H9 (cell line): ENCODE results near the gene CFAP57. TPM values are rescaled to one million over a fixed set of nuclear protein-coding genes. Genes with fewer than 3 reads are reported as not detected.

Experiments used
- DNase-seq: peaks from one replicate; pipeline ENCODE4 v3.0.0-alpha.2; 2017
- H2AFZ ChIP-seq: one replicate; pipeline ENCODE4 v1.6.1; 2013; ENCODE audit warnings: mild to moderate bottlenecking, low read length, control low read depth, moderate library complexity
- H2AK5ac ChIP-seq: 2 replicates; pipeline ENCODE4 v1.6.1; 2013; ENCODE audit warnings: low read length, control low read depth, mixed read lengths; ENCODE audit not compliant: insufficient read length
- H2BK120ac ChIP-seq: one replicate; pipeline ENCODE4 v1.6.1; 2013; ENCODE audit warnings: low read depth, mild to moderate bottlenecking, low read length, control low read depth, inconsistent platforms; ENCODE audit not compliant: poor library complexity, severe bottlenecking
- H2BK12ac ChIP-seq: 2 replicates; pipeline ENCODE4 v1.6.1; 2013; ENCODE audit warnings: low read length, control low read depth, mixed read lengths, low read depth; ENCODE audit not compliant: insufficient read length
- H2BK15ac ChIP-seq: 2 replicates; pipeline ENCODE4 v1.6.1; 2013; ENCODE audit warnings: low read depth, low read length, control low read depth
- H2BK20ac ChIP-seq: one replicate; pipeline ENCODE4 v1.6.1; 2013; ENCODE audit warnings: low read depth, mild to moderate bottlenecking, low read length, control low read depth, inconsistent platforms; ENCODE audit not compliant: poor library complexity, severe bottlenecking
- H2BK5ac ChIP-seq: 2 replicates; pipeline ENCODE4 v1.6.1; 2013; ENCODE audit warnings: low read length, control low read depth, mixed read lengths; ENCODE audit not compliant: insufficient read length
- H3K14ac ChIP-seq: 2 replicates; pipeline ENCODE4 v1.6.1; 2013; ENCODE audit warnings: low read length, control low read depth; ENCODE audit not compliant: insufficient read depth
- H3K18ac ChIP-seq: 2 replicates; pipeline ENCODE4 v1.6.1; 2013; ENCODE audit warnings: low read depth, mild to moderate bottlenecking, mixed read lengths, low read length, control low read depth; ENCODE audit not compliant: insufficient read length
- H3K23ac ChIP-seq: 2 replicates; pipeline ENCODE4 v1.6.1; 2013; ENCODE audit warnings: low read length, control low read depth, mixed read lengths, low read depth; ENCODE audit not compliant: insufficient read length
- H3K23me2 ChIP-seq: 2 replicates; pipeline ENCODE4 v1.6.1; 2013; ENCODE audit warnings: low read depth, mild to moderate bottlenecking, mixed read lengths, low read length, control low read depth; ENCODE audit not compliant: insufficient read length, poor library complexity, severe bottlenecking
- H3K27ac ChIP-seq: 2 replicates; pipeline ENCODE4 v1.5.1; 2013; ENCODE audit warnings: low read length, control low read depth, mixed read lengths, low read depth; ENCODE audit not compliant: insufficient read length
- H3K27me3 ChIP-seq: 2 replicates; pipeline ENCODE4 v1.6.1; 2013; ENCODE audit warnings: low read length, control low read depth, inconsistent platforms; ENCODE audit not compliant: insufficient read depth
- H3K4ac ChIP-seq: 2 replicates; pipeline ENCODE4 v1.6.1; 2013; ENCODE audit warnings: low read depth, mild to moderate bottlenecking, control low read depth, inconsistent platforms, low read length, moderate library complexity
- H3K4me1 ChIP-seq: 2 replicates; pipeline ENCODE4 v1.6.1; 2013; ENCODE audit warnings: low read length, control low read depth, inconsistent platforms; ENCODE audit not compliant: insufficient read depth
- H3K4me2 ChIP-seq: 2 replicates; pipeline ENCODE4 v1.6.1; 2013; ENCODE audit warnings: low read length, control low read depth, mixed read lengths; ENCODE audit not compliant: insufficient read length, insufficient read depth
- H3K56ac ChIP-seq: 2 replicates; pipeline ENCODE4 v1.6.1; 2013; ENCODE audit warnings: low read depth, mild to moderate bottlenecking, mixed read lengths, low read length, control low read depth; ENCODE audit not compliant: insufficient read length
- H3K79me1 ChIP-seq: 2 replicates; pipeline ENCODE4 v1.6.1; 2013; ENCODE audit warnings: low read depth, mild to moderate bottlenecking, moderate library complexity, low read length, control low read depth, inconsistent platforms; ENCODE audit not compliant: insufficient read depth, poor library complexity, severe bottlenecking
- H3K79me2 ChIP-seq: 2 replicates; pipeline ENCODE4 v1.6.1; 2013; ENCODE audit warnings: low read length, control low read depth, inconsistent platforms; ENCODE audit not compliant: insufficient read depth
- H3K9ac ChIP-seq: 2 replicates; pipeline ENCODE4 v1.6.1; 2013; ENCODE audit warnings: low read length, control low read depth, mixed read lengths; ENCODE audit not compliant: insufficient read length; ENCODE audit errors: extremely low read depth
- H3K9me3 ChIP-seq: one replicate; pipeline ENCODE4 v1.6.1; 2013; ENCODE audit warnings: low read depth, low read length, inconsistent platforms; ENCODE audit not compliant: control insufficient read depth
- H3T11ph ChIP-seq: one replicate; pipeline ENCODE4 v1.6.1; 2013; ENCODE audit warnings: mild to moderate bottlenecking, low read length, control low read depth, inconsistent platforms
- H4K20me1 ChIP-seq: one replicate; pipeline ENCODE4 v1.6.1; 2013; ENCODE audit not compliant: control insufficient read depth, insufficient read length, insufficient read depth
- H4K5ac ChIP-seq: 2 replicates; pipeline ENCODE4 v1.6.1; 2013; ENCODE audit warnings: low read depth, mild to moderate bottlenecking, mixed read lengths, low read length, control low read depth; ENCODE audit not compliant: insufficient read length
- H4K8ac ChIP-seq: replicated peaks from 2 replicates; pipeline ENCODE4 v1.6.1; 2013; ENCODE audit warnings: low read length, control low read depth, mixed read lengths, low read depth; ENCODE audit not compliant: insufficient read length
- H4K91ac ChIP-seq: 2 replicates; pipeline ENCODE4 v1.6.1; 2013; ENCODE audit warnings: low read depth, mild to moderate bottlenecking, moderate library complexity, mixed read lengths, low read length, control low read depth; ENCODE audit not compliant: insufficient read length
- H3K27ac Mint-ChIP-seq, 3 experiments: 2 replicates in 2 of 3; 3 replicates in 1 of 3; pipeline ENCODE4 v1.8.0; 2020 to 2021; ENCODE audit warnings: mixed read lengths in 3 of 3, mild to moderate bottlenecking in 1 of 3, moderate library complexity in 1 of 3
- H3K27me3 Mint-ChIP-seq: 2 replicates; pipeline ENCODE4 v1.8.0; 2021; ENCODE audit warnings: low read depth, mild to moderate bottlenecking, moderate library complexity, mixed read lengths
- H3K36me3 Mint-ChIP-seq, 3 experiments: 2 replicates in 2 of 3; 3 replicates in 1 of 3; pipeline ENCODE4 v1.8.0; 2020 to 2021; ENCODE audit warnings: low read depth in 3 of 3, mixed read lengths in 3 of 3; ENCODE audit not compliant: insufficient read depth in 1 of 3
- H3K4me1 Mint-ChIP-seq, 2 experiments: 2 replicates each; pipeline ENCODE4 v1.8.0; 2020; ENCODE audit warnings: mixed read lengths in 2 of 2
- H3K4me3 Mint-ChIP-seq, 2 experiments: 2 replicates in 1 of 2; 3 replicates in 1 of 2; pipeline ENCODE4 v1.8.0; 2020 to 2021; ENCODE audit warnings: mild to moderate bottlenecking in 2 of 2, mixed read lengths in 2 of 2, moderate library complexity in 1 of 2
- H3K9me3 Mint-ChIP-seq, 2 experiments: 2 replicates in 1 of 2; 3 replicates in 1 of 2; pipeline ENCODE4 v1.8.0; 2020; ENCODE audit warnings: mild to moderate bottlenecking in 2 of 2, mixed read lengths in 2 of 2, moderate library complexity in 1 of 2
- WGBS: extraction: QIAGEN DNeasy Blood & Tissue Kit; methylation state at CpG from one replicate; pipeline ENCODE4 v1.1.7; 2013; ENCODE audit warnings: missing lambda C conversion rate, low lambda C conversion rate, mixed read lengths; ENCODE audit not compliant: insufficient read length; ENCODE audit errors: extremely low coverage; 5-methylcytosine and 5-hydroxymethylcytosine counted together
- total RNA-seq: library from RNA; stranded (reverse); gene quantifications from 2 replicates; pipeline ENCODE4 v1.2.1, GENCODE V29; 2021
- TF ChIP-seq, protein P1 (sequence below): fragments of 200-600 bp; sonication (generic); conservative IDR thresholded peaks from 3 replicates; pipeline ENCODE4 v1.8.0; 2021; ENCODE audit warnings: antibody characterized with exemption, mild to moderate bottlenecking

CFAP57 gene
- total RNA-seq, 1 experiment from 2014 or later, result 0.33 TPM

DNA sequence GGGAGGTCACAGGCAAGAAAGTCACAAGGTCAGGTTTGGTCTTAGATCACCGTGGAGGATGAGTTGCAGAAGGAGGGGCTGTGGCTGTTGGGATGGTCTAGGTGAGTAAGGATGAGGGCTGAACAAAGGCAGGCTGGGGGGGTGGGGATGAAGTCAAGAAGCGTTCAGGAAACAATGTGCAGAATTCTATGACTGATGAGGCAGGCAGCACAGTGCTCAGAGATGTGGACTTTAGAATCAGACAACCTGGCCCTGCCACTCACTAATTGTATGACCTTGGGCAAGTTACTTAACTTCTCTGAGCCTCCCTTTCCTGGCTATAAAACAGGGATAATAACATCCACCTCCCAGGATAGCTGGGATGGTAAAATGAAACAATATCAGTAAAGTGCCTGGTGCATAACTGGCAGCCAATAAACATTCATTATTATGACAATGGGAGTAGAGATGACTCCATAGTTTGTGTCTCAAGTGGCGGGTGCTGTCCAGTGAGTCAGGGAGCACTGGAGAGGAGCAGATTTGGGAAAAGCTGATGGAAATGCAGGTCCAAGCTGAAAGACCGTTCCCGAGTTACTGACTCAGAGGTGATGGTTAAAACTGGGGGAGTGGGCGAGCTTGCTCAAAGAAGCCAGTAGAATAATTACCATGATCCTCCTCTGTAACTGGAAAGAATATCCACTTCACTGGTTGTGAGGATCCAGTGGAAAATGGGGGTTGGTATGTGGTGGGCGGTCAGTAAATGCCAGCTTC, 130.8 kb downstream of the CFAP57 start:
- Histone ChIP-seq H2AK5ac (no peak overlapping the region), H3K79me1 (no peaks in the 10 kb centered on the region), H3K23ac (no peak overlapping the region), H4K8ac (no peak overlapping the region), H3K14ac (no peak overlapping the region), H3K27me3 (no peaks in the 10 kb centered on the region), H2BK120ac (no peak overlapping the region), H3K56ac (no peak overlapping the region), H3K4me2 (no peak overlapping the region), H4K20me1 (no peaks in the 10 kb centered on the region), H2BK15ac (no peak overlapping the region), H2BK12ac (no peak overlapping the region), H2AFZ (no peak overlapping the region), H3K18ac (no peak overlapping the region), H4K91ac (no peak overlapping the region), H3K4me1 (no peaks in the 10 kb centered on the region; the same call in 1 of the 2 replicates), H4K5ac (no peak overlapping the region), H2BK5ac (no peak overlapping the region), H3K23me2 (no peaks in the 10 kb centered on the region), H3K4ac (no peak overlapping the region), H3K9me3 (no peaks in the 10 kb centered on the region), H3T11ph (no peak overlapping the region), H3K79me2 (no peaks in the 10 kb centered on the region), H3K27ac (no peak overlapping the region), H3K9ac (no peak overlapping the region), H2BK20ac (no peak overlapping the region)
- WGBS, result no CpG with 5 or more reads among the region's 7 CpGs
- Mint-ChIP-seq H3K9me3 (no peaks in the 10 kb centered on the region), H3K4me3 (no peak overlapping the region; a peak in 1 of 5 replicates), H3K4me1 (peaks cover 27 to 40% of the 10 kb centered on the region in 2 experiments), H3K27ac (peak overlapping the region in 1 of 3 experiments; percentile 46; a peak in 2 of 7 replicates), H3K36me3 (no peaks in the 10 kb centered on the region; a peak in 1 of 7 replicates), H3K27me3 (peaks cover 12% of the 10 kb centered on the region)
- DNase-seq, result no peak
- TF ChIP-seq, protein P1, sequence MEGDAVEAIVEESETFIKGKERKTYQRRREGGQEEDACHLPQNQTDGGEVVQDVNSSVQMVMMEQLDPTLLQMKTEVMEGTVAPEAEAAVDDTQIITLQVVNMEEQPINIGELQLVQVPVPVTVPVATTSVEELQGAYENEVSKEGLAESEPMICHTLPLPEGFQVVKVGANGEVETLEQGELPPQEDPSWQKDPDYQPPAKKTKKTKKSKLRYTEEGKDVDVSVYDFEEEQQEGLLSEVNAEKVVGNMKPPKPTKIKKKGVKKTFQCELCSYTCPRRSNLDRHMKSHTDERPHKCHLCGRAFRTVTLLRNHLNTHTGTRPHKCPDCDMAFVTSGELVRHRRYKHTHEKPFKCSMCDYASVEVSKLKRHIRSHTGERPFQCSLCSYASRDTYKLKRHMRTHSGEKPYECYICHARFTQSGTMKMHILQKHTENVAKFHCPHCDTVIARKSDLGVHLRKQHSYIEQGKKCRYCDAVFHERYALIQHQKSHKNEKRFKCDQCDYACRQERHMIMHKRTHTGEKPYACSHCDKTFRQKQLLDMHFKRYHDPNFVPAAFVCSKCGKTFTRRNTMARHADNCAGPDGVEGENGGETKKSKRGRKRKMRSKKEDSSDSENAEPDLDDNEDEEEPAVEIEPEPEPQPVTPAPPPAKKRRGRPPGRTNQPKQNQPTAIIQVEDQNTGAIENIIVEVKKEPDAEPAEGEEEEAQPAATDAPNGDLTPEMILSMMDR, result no peak
